B cell (primary cell): ENCODE results near the gene DPP4. TPM values are rescaled to one million over a fixed set of nuclear protein-coding genes. Genes with fewer than 3 reads are reported as not detected.

Experiments
- ATAC-seq: fragments of 200-7000 bp; cut with Tn5 transposase; one replicate; pipeline ENCODE4 v1.10.0; 2021; ENCODE audit warnings: low read depth, mild to moderate bottlenecking, moderate number of reproducible peaks, moderate library complexity
- CTCF ChIA-PET: fragments of 350-600 bp; sonication (Branson Sonifier 250); formaldehyde crosslinking; loops from one replicate; lab custom pipeline; 2021; ENCODE audit warnings: antibody characterized with exemption, inconsistent platforms; lab: Charles Lee
- POLR2A ChIA-PET: fragments of 350-600 bp; sonication (Branson Sonifier 250); formaldehyde crosslinking; loops from one replicate; lab custom pipeline; 2021; ENCODE audit warnings: antibody characterized with exemption; lab: Charles Lee
- DNase-seq: peaks from one replicate; pipeline ENCODE4 v3.0.0; 2013
- H2AFZ ChIP-seq: 2 replicates; pipeline ENCODE4 v1.6.1; 2012; ENCODE audit warnings: mild to moderate bottlenecking, low read depth, low read length; ENCODE audit not compliant: insufficient read depth, poor library complexity, severe bottlenecking
- H3K27ac ChIP-seq, 2 donors: 1 replicate in 1 of 2; 2 replicates in 1 of 2; pipeline ENCODE4 v1.5.1; 2012 to 2013; ENCODE audit warnings: low read length in 2 of 2, mild to moderate bottlenecking in 2 of 2, moderate library complexity in 1 of 2
- H3K27me3 ChIP-seq, 4 experiments: fragments of 200-600 bp in 1 of 4; sonication (generic) in 1 of 4; replicated peaks in 1 of 4; 1 replicate in 2 of 4; 2 replicates in 2 of 4; pipeline versions ENCODE4 v1.6.1 to v1.7.0; 2013 to 2016; ENCODE audit warnings: low read length in 3 of 4, mild to moderate bottlenecking in 2 of 4, mixed read lengths in 1 of 4, moderate library complexity in 1 of 4; ENCODE audit not compliant: insufficient read depth in 4 of 4, control insufficient read depth in 3 of 4; ENCODE audit errors: control extremely low read depth in 1 of 4
- H3K36me3 ChIP-seq, 2 experiments: replicated peaks in 1 of 2; 1 replicate in 1 of 2; 2 replicates in 1 of 2; pipeline versions ENCODE4 v1.6.1 to v1.7.1; 2013; ENCODE audit warnings: low read length in 1 of 2; ENCODE audit not compliant: insufficient read depth in 2 of 2, control insufficient read depth in 1 of 2; ENCODE audit errors: control extremely low read depth in 1 of 2, extremely low read depth in 1 of 2
- H3K4me1 ChIP-seq, 2 donors: fragments of 200-600 bp in 1 of 2; sonication (generic) in 1 of 2; 1 replicate in 1 of 2; 2 replicates in 1 of 2; pipeline versions ENCODE4 v1.5.1 to v1.6.1; 2013 to 2017; ENCODE audit warnings: low read length in 2 of 2; ENCODE audit not compliant: control insufficient read depth in 2 of 2, insufficient read depth in 2 of 2
- H3K4me2 ChIP-seq: replicated peaks from 2 replicates; pipeline ENCODE3; 2012; ENCODE audit warnings: mild to moderate bottlenecking, low read depth, low read length; ENCODE audit not compliant: poor library complexity, severe bottlenecking
- H3K4me3 ChIP-seq, 5 experiments: fragments of 200-600 bp in 1 of 5; sonication (generic) in 1 of 5; 1 replicate in 3 of 5; 2 replicates in 2 of 5; pipeline versions ENCODE4 v1.5.1 to v1.7.0; 2011 to 2016; ENCODE audit warnings: low read length in 4 of 5, mild to moderate bottlenecking in 4 of 5, low read depth in 2 of 5, control low read depth in 1 of 5, moderate library complexity in 1 of 5; ENCODE audit not compliant: insufficient read depth in 1 of 5; ENCODE audit errors: control extremely low read depth in 1 of 5, extremely low read depth in 1 of 5
- H3K79me2 ChIP-seq: fragments of 200-600 bp; sonication (generic); one replicate; pipeline ENCODE4 v1.6.0; 2016; ENCODE audit warnings: low read length; ENCODE audit not compliant: control insufficient read depth, insufficient read depth
- H3K9ac ChIP-seq: fragments of 200-600 bp; sonication (generic); 2 replicates; pipeline ENCODE4 v1.6.1; 2017; ENCODE audit warnings: mild to moderate bottlenecking, low read length, moderate library complexity
- H3K9me3 ChIP-seq, 3 donors: one replicate each; pipeline versions ENCODE4 v1.6.1 to v1.7.1; 2013; ENCODE audit warnings: low read length in 2 of 3; ENCODE audit not compliant: control insufficient read depth in 2 of 3, insufficient read depth in 1 of 3; ENCODE audit errors: control extremely low read depth in 1 of 3
- H4K20me1 ChIP-seq: 2 replicates; pipeline ENCODE4 v1.6.0; 2012; ENCODE audit warnings: mild to moderate bottlenecking, low read length; ENCODE audit not compliant: insufficient read depth, control insufficient read depth, poor library complexity, severe bottlenecking
- H3K27ac Mint-ChIP-seq: one replicate; pipeline ENCODE4 v1.8.0; 2021; ENCODE audit warnings: mixed read lengths
- H3K27me3 Mint-ChIP-seq: one replicate; pipeline ENCODE4 v1.8.0; 2021; ENCODE audit warnings: mixed read lengths
- H3K4me1 Mint-ChIP-seq: one replicate; pipeline ENCODE4 v1.8.0; 2021; ENCODE audit warnings: mixed read lengths
- H3K4me3 Mint-ChIP-seq: one replicate; pipeline ENCODE4 v1.8.0; 2021; ENCODE audit warnings: mixed read lengths
- H3K9me3 Mint-ChIP-seq: one replicate; pipeline ENCODE4 v1.8.0; 2022; ENCODE audit warnings: mixed read lengths; ENCODE audit not compliant: insufficient read depth
- CTCF ChIP-seq: fragments of 200-600 bp; IDR thresholded peaks from one replicate; pipeline ENCODE4 v1.8.0; 2022; ENCODE audit warnings: antibody characterized with exemption, mild to moderate bottlenecking
- EZH2 ChIP-seq: IDR thresholded peaks from 2 replicates; pipeline ENCODE4 v1.6.1; 2012; ENCODE audit warnings: borderline replicate concordance, low read depth, mild to moderate bottlenecking, moderate library complexity, low read length; ENCODE audit not compliant: insufficient read depth, poor library complexity, severe bottlenecking
- WGBS: methylation state at CpG from one replicate; pipeline ENCODE4 v1.1.5; 2013; ENCODE audit warnings: missing lambda C conversion rate; ENCODE audit not compliant: insufficient coverage; 5-methylcytosine and 5-hydroxymethylcytosine counted together
- intact Hi-C: fragments of 100-400 bp; cut with micrococcal nuclease; formaldehyde crosslinking; loops from one replicate; pipeline ENCODE4 v1.10.0; 2022
- polyA plus RNA-seq: library from polyadenylated mRNA; depleted of rRNA; stranded (reverse); fragments of >200 nt; gene quantifications from 2 replicates; pipeline ENCODE4 v1.2.3, GENCODE V29; 2012
- total RNA-seq, 2 donors: library from RNA; stranded (reverse); fragments of 120-200 nt in 1 of 2; gene quantifications; 1 replicate in 1 of 2; 2 replicates in 1 of 2; pipeline versions ENCODE4 v1.2.3 to v1.2.4, GENCODE V29; 2013 to 2022

DPP4 gene
- total and polyA plus RNA-seq, 2 donors (not counting 1 experiment from before 2014, with no cell fraction given): 0.18 to 1.2 TPM

GRCh38 chr2:162082681-162083080 is 8.7 kb upstream of the DPP4 start:
- Histone ChIP-seq H3K4me2 (no peak overlapping the region), H3K4me3 (no peak overlapping the region), H2AFZ (no peak overlapping the region), H3K9ac (no peak overlapping the region), H3K27me3 (peaks cover 0 to 3% (median 0%) of the 10 kb centered on the region in 4 experiments), H3K27ac (no peak overlapping the region), H3K4me1 (no peaks in the 10 kb centered on the region), H4K20me1 (no peaks in the 10 kb centered on the region), H3K9me3 (peaks cover 3 to 11% (median 11%) of the 10 kb centered on the region in 3 donors), H3K79me2 (no peaks in the 10 kb centered on the region), H3K36me3 (no peaks in the 10 kb centered on the region)
- no peak overlapping the region for H3K27ac Mint-ChIP-seq
- CTCF ChIA-PET: no interaction called here
- WGBS: 88% methylated on average over 1 of the region's 3 CpGs
- no peak overlapping the region for H3K4me3 Mint-ChIP-seq
- no peaks in the 10 kb centered on the region for H3K9me3 Mint-ChIP-seq
- DNase-seq (no peak), ATAC-seq (no peak)
- peaks cover 16% of the 10 kb centered on the region for H3K27me3 Mint-ChIP-seq
- TF ChIP-seq CTCF (no peak), EZH2 (no peak)
- intact Hi-C loops: no loop called here
- POLR2A ChIA-PET: no interaction called here
- no peaks in the 10 kb centered on the region for H3K4me1 Mint-ChIP-seq

GRCh38 chr2:162082036-162082435 is 8.0 kb upstream of the DPP4 start:
- no peak overlapping the region for H3K27ac Mint-ChIP-seq
- no CpG with 5 or more reads among the region's 1 CpG for WGBS

More at GRCh38 chr2:162082036-162082435, 8.0 kb upstream of the DPP4 start:
- TF ChIP-seq EZH2 (no peak), CTCF (no peak)
- H3K4me1 Mint-ChIP-seq: no peaks in the 10 kb centered on the region
- H3K4me1 ChIP-seq: no peaks in the 10 kb centered on the region
- ChIA-PET POLR2A (no interaction called here), CTCF (no interaction called here)
- DNase-seq (no peak), ATAC-seq (no peak)
- H3K9me3 Mint-ChIP-seq: no peaks in the 10 kb centered on the region
- no peak overlapping the region for H3K9ac ChIP-seq
- H2AFZ ChIP-seq: no peak overlapping the region
- H3K4me3 ChIP-seq: no peak overlapping the region
- H3K4me3 Mint-ChIP-seq: no peak overlapping the region
- H4K20me1 ChIP-seq: no peaks in the 10 kb centered on the region
- peaks cover 3 to 11% (median 11%) of the 10 kb centered on the region in 3 donors for H3K9me3 ChIP-seq
- H3K36me3 ChIP-seq: no peaks in the 10 kb centered on the region
- intact Hi-C loops: no loop called here
- H3K27me3 Mint-ChIP-seq: peaks cover 16% of the 10 kb centered on the region
- no peaks in the 10 kb centered on the region for H3K79me2 ChIP-seq
- no peak overlapping the region for H3K4me2 ChIP-seq
- H3K27me3 ChIP-seq: peaks cover 0 to 3% (median 0%) of the 10 kb centered on the region in 4 experiments
- no peak overlapping the region for H3K27ac ChIP-seq
